Measurements from ENCODE around the gene SFTA2.

- no peak for TF ChIP-seq EP300 (IDR thresholded peaks at IDR 0.05; ENCODE audit: borderline replicate concordance in 1 of 2, low read depth in 2 of 2, low read length in 2 of 2)
- no peak for TF ChIP-seq TBP (IDR thresholded peaks at IDR 0.05; ENCODE audit: low read depth, low read length)
- TF ChIP-seq HDAC2 (IDR thresholded peaks at IDR 0.05; ENCODE audit: borderline replicate concordance in 1 of 2, low read depth in 2 of 2, low read length in 2 of 2): no peak
- TF ChIP-seq EZH2 (IDR thresholded peaks at IDR 0.05; ENCODE audit: low read depth, low read length, severe bottlenecking): no peak
- no peak for TF ChIP-seq SIN3A (conservative IDR thresholded peaks at IDR 0.05 in 1 of 2, IDR thresholded peaks at IDR 0.05 in 1 of 2; ENCODE audit: low read depth in 1 of 2, low read length in 2 of 2)
- TF ChIP-seq CTCF (IDR thresholded peaks at IDR 0.05; ENCODE audit: control extremely low read depth in 1 of 3, insufficient read depth in 1 of 3, low read depth in 1 of 3, low read length in 3 of 3): no peak
- TF ChIP-seq SRF (IDR thresholded peaks at IDR 0.05; ENCODE audit: low read depth, low read length): no peak
These were observed 38.3 kb downstream of the SFTA2 start for GRCh38 chr6:30893666-30894065.
